EH (cell line): ENCODE measurements around the gene AFF1.

Experiments used
- DNase-seq: peaks from one replicate; pipeline ENCODE4 v3.0.0-alpha.2; 2015; ENCODE audit warnings: low read depth

Gene AFF1

GRCh38 chr4:86950831-86951525 lies 16.2 kb downstream of the AFF1 start:
- no peak for DNase-seq

GRCh38 chr4:86955888-86956451 lies 21.2 kb downstream of the AFF1 start:
- DNase-seq, result no peak

GRCh38 chr4:86957215-86957614 lies 22.4 kb downstream of the AFF1 start:
- DNase-seq, result peak; percentile 90

GRCh38 chr4:86959588-86960500 lies 25.0 kb downstream of the AFF1 start:
- DNase-seq, result peak; percentile 25

GRCh38 chr4:86960557-86960961 lies 25.7 kb downstream of the AFF1 start:
- peak; percentile 72 for DNase-seq

- DNase-seq, result no peak
These were observed 26.3 kb downstream of the AFF1 start for GRCh38 chr4:86961116-86961515.

GRCh38 chr4:86961605-86962295 lies 26.9 kb downstream of the AFF1 start:
- peak; percentile 22 for DNase-seq

GRCh38 chr4:86963697-86964096 lies 28.9 kb downstream of the AFF1 start:
- no peak for DNase-seq

- DNase-seq, result no peak
These were observed 30.5 kb downstream of the AFF1 start for GRCh38 chr4:86965019-86965976.

- no peak for DNase-seq
These were observed 32.3 kb downstream of the AFF1 start for GRCh38 chr4:86967073-86967472.

GRCh38 chr4:86967798-86968197 lies 33.0 kb downstream of the AFF1 start:
- DNase-seq, result peak; percentile 73

GRCh38 chr4:86968547-86968946 lies 33.7 kb downstream of the AFF1 start:
- no peak for DNase-seq

- no peak for DNase-seq
These were observed 35.9 kb downstream of the AFF1 start for GRCh38 chr4:86970447-86971354.

- no peak for DNase-seq
These were observed 36.5 kb downstream of the AFF1 start for GRCh38 chr4:86971355-86971683.

GRCh38 chr4:86972997-86973396 lies 38.2 kb downstream of the AFF1 start:
- no peak for DNase-seq

GRCh38 chr4:86973668-86974067 lies 38.9 kb downstream of the AFF1 start:
- no peak for DNase-seq

GRCh38 chr4:86974551-86974994 lies 39.8 kb downstream of the AFF1 start:
- DNase-seq, result peak; percentile 70

- no peak for DNase-seq
These were observed 41.1 kb downstream of the AFF1 start for GRCh38 chr4:86975927-86976326.

GRCh38 chr4:86976801-86977485 lies 42.1 kb downstream of the AFF1 start:
- DNase-seq, result no peak
